ENCODE data around the gene HIPK1.

DNA sequence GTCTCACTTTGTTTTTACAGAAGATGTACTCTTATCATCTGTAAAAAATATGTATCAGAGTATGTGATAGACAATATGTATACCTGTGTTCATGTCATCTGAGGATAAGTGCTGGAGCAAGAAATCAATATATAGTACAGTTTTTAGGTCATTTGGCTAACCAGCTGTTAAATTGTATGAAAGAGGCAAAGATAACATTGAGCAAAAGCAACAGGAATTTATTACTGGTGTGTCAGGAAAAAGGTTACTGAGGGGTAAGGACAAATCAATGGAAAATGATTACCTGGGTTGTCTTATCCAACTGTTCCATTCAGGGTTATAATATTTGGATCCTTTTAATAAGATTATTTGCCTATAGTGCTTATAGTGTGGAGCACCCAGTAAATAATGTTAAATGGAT, 4.9 kb downstream of the HIPK1 start:
- TF ChIP-seq, protein P1, sequence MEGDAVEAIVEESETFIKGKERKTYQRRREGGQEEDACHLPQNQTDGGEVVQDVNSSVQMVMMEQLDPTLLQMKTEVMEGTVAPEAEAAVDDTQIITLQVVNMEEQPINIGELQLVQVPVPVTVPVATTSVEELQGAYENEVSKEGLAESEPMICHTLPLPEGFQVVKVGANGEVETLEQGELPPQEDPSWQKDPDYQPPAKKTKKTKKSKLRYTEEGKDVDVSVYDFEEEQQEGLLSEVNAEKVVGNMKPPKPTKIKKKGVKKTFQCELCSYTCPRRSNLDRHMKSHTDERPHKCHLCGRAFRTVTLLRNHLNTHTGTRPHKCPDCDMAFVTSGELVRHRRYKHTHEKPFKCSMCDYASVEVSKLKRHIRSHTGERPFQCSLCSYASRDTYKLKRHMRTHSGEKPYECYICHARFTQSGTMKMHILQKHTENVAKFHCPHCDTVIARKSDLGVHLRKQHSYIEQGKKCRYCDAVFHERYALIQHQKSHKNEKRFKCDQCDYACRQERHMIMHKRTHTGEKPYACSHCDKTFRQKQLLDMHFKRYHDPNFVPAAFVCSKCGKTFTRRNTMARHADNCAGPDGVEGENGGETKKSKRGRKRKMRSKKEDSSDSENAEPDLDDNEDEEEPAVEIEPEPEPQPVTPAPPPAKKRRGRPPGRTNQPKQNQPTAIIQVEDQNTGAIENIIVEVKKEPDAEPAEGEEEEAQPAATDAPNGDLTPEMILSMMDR (conservative IDR thresholded peaks at IDR 0.05; ENCODE audit: low read length): no peak
- no peak for TF ChIP-seq EZH2phosphoT487 (IDR thresholded peaks at IDR 0.05; ENCODE audit: borderline replicate concordance, low read depth, low read length)

Measured in OCI-LY7 (cell line).